Left lung (tissue), 10 donors: ENCODE data around the gene CFAP65. TPM values are rescaled to one million over a fixed set of nuclear protein-coding genes. Genes with fewer than 3 reads are reported as not detected.

Experiments used
- ATAC-seq: fragments of 200-7000 bp; cut with Tn5 transposase; one replicate; pipeline ENCODE4 v1.9.1; 2020; ENCODE audit warnings: moderate library complexity
- DNase-seq, 4 donors: peaks; one replicate each; pipeline ENCODE4 v3.0.0-alpha.2; 2013 to 2020
- H3K27ac ChIP-seq, 2 donors: fragments of 200-600 bp; sonication (generic) in 1 of 2; one replicate each; pipeline versions ENCODE4 v1.5.0 to v1.8.0; 2020 to 2021
- H3K27me3 ChIP-seq, 2 donors: fragments of 200-600 bp; sonication (generic) in 1 of 2; one replicate each; pipeline versions ENCODE4 v1.5.0 to v1.8.0; 2020 to 2021
- H3K36me3 ChIP-seq, 2 donors: fragments of 200-600 bp; sonication (generic) in 1 of 2; one replicate each; pipeline versions ENCODE4 v1.5.0 to v1.8.0; 2020 to 2021
- H3K4me1 ChIP-seq, 2 donors: fragments of 200-600 bp; one replicate each; pipeline ENCODE4 v1.8.0; 2021
- H3K4me3 ChIP-seq, 2 donors: fragments of 200-600 bp; sonication (generic) in 1 of 2; one replicate each; pipeline versions ENCODE4 v1.5.0 to v1.8.0; 2020 to 2021; ENCODE audit warnings: mild to moderate bottlenecking in 1 of 2
- H3K9me3 ChIP-seq, 2 donors: fragments of 200-600 bp; sonication (generic) in 1 of 2; one replicate each; pipeline versions ENCODE4 v1.5.0 to v1.8.0; 2020 to 2021
- CTCF ChIP-seq, 2 donors: fragments of 200-600 bp; sonication (generic) in 1 of 2; IDR thresholded peaks; one replicate each; pipeline versions ENCODE4 v1.5.0 to v1.8.0; 2021; ENCODE audit warnings: antibody characterized with exemption in 2 of 2
- intact Hi-C, 2 donors: fragments of 100-400 bp; cut with DNase I; formaldehyde crosslinking; loops; one replicate each; pipeline versions ENCODE4 v1.11.2 to v1.14.2; 2022
- microRNA-seq, 2 donors: library from miRNA; unstranded; fragments of <30 nt; microRNA quantifications; one replicate each; pipeline ENCODE4, GENCODE V29; 2019
- polyA plus RNA-seq, 6 donors: library from polyadenylated mRNA; unstranded; fragments of 120-200 nt; gene quantifications; one replicate each; pipeline ENCODE4 v1.2.1, GENCODE V29; 2013; ENCODE audit not compliant: insufficient read length in 6 of 6
- total RNA-seq, 2 donors: library from RNA; stranded (reverse); fragmentation: NEBNext Ultra II Directional; extraction: Animal tissue kit (Norgen Biotek cat#: 25700); gene quantifications; one replicate each; pipeline ENCODE4 v1.2.1, GENCODE V29; 2021
- donor health status: DM: no; HTN: yes; CAD: no.
- donor health status: DM: no; HTN: no; CAD: no.

Gene CFAP65
- total and polyA plus RNA-seq, 8 donors: 0.83 to 4.3 (median 3.0) TPM; not detected in 1

GRCh38 chr2:218956039-218956438, 85.3 kb downstream of the CFAP65 start:
- no peak for TF ChIP-seq CTCF (IDR thresholded peaks at IDR 0.05)
- Histone ChIP-seq H3K36me3 (no peaks in the 10 kb centered on the region), H3K27me3 (peaks cover 24 to 99% of the 10 kb centered on the region in 2 donors), H3K4me3 (no peak overlapping the region), H3K4me1 (peaks cover 0 to 15% of the 10 kb centered on the region in 2 donors), H3K27ac (no peak overlapping the region), H3K9me3 (no peaks in the 10 kb centered on the region)
- no peak for ATAC-seq
- intact Hi-C loops: no loop called here
- DNase-seq: no peak

- peaks cover 10 to 98% of the 10 kb centered on the region in 2 donors for H3K27me3 ChIP-seq
- DNase-seq (no peak), ATAC-seq (no peak)
- no peaks in the 10 kb centered on the region for H3K36me3 ChIP-seq
- intact Hi-C loops: no loop called here
- no peak overlapping the region for H3K27ac ChIP-seq
- H3K4me1 ChIP-seq: peaks cover 0 to 5% of the 10 kb centered on the region in 2 donors
- H3K9me3 ChIP-seq: no peaks in the 10 kb centered on the region
- H3K4me3 ChIP-seq: no peak overlapping the region
- TF ChIP-seq CTCF (IDR thresholded peaks at IDR 0.05): no peak
Observed at GRCh38 chr2:218954541-218955300, 86.6 kb downstream of the CFAP65 start.

GRCh38 chr2:218953366-218953954, 87.9 kb downstream of the CFAP65 start:
- peak in 1 of 4 donors; percentile 49 for DNase-seq
- H3K27me3 ChIP-seq: peaks cover 0 to 96% of the 10 kb centered on the region in 2 donors

More at GRCh38 chr2:218953366-218953954, 87.9 kb downstream of the CFAP65 start:
- H3K4me3 ChIP-seq: no peak overlapping the region
- no peak for TF ChIP-seq CTCF (IDR thresholded peaks at IDR 0.05)
- no peak for ATAC-seq
- no peaks in the 10 kb centered on the region for H3K36me3 ChIP-seq
- intact Hi-C loops: no loop called here
- no peak overlapping the region for H3K27ac ChIP-seq
- H3K4me1 ChIP-seq: no peaks in the 10 kb centered on the region
- H3K9me3 ChIP-seq: no peaks in the 10 kb centered on the region

Small RNAs within 50 kb of the gene (microRNA-seq; reads per million reads assigned to microRNA genes)
- gene MIR3131: 0 to 0.82 reads per million in 2 donors
- gene MIR375: 6,204 to 6,294 reads per million in 2 donors

Other genes with a start within 250 kb of the CFAP65 start
- not detected for gene PRKAG3, start 209.7 kb downstream of the CFAP65 start, total RNA-seq
- gene PRKAG3, start 209.7 kb downstream of the CFAP65 start, polyA plus RNA-seq: under 1 TPM in 1 of 6 donors, not detected in 5; 0.08 TPM
- not detected for gene WNT6, start 181.7 kb downstream of the CFAP65 start, total RNA-seq
- gene WNT6, start 181.7 kb downstream of the CFAP65 start, polyA plus RNA-seq: under 1 TPM in 1 of 6 donors, not detected in 5; 0.07 TPM
- gene WNT10A, start 160.7 kb downstream of the CFAP65 start, total RNA-seq: 1 to 10 TPM in 1 of 2 donors, under 1 TPM in 1; 0.47 to 1.1 TPM
- gene WNT10A, start 160.7 kb downstream of the CFAP65 start, polyA plus RNA-seq: under 1 TPM in 5 of 6 donors, not detected in 1; 0.17 to 0.40 (median 0.32) TPM
- not detected for gene CDK5R2, start 81.8 kb downstream of the CFAP65 start, total RNA-seq
- gene CDK5R2, start 81.8 kb downstream of the CFAP65 start, polyA plus RNA-seq: under 1 TPM; 0.13 to 0.30 (median 0.17) TPM
- not detected for gene FEV, start 56.3 kb downstream of the CFAP65 start, total RNA-seq
- not detected for gene FEV, start 56.3 kb downstream of the CFAP65 start, polyA plus RNA-seq
- gene CRYBA2, start 48.1 kb downstream of the CFAP65 start, total RNA-seq: not detected
- gene CRYBA2, start 48.1 kb downstream of the CFAP65 start, polyA plus RNA-seq: under 1 TPM in 1 of 6 donors, not detected in 5; 0.22 TPM
- gene IHH, start 19.4 kb upstream of the CFAP65 start, total RNA-seq: 1 to 10 TPM; 1.0 to 1.7 TPM
- gene IHH, start 19.4 kb upstream of the CFAP65 start, polyA plus RNA-seq: 1 to 10 TPM; 1.7 to 3.7 (median 2.1) TPM
- gene NHEJ1, start 119.3 kb upstream of the CFAP65 start, total RNA-seq: 10 to 100 TPM; 14.0 to 16.4 TPM
- gene NHEJ1, start 119.3 kb upstream of the CFAP65 start, polyA plus RNA-seq: 10 to 100 TPM; 16.3 to 20.9 (median 18.8) TPM
- gene SLC23A3, start 128.5 kb upstream of the CFAP65 start, total RNA-seq: 1 to 10 TPM; 3.8 to 4.4 TPM
- 1 to 10 TPM; 2.6 to 5.5 (median 4.3) TPM for gene SLC23A3, start 128.5 kb upstream of the CFAP65 start, polyA plus RNA-seq
- gene CNPPD1, start 135.4 kb upstream of the CFAP65 start, total RNA-seq: 10 to 100 TPM; 59.0 to 68.2 TPM
- 10 to 100 TPM; 34.6 to 42.7 (median 40.7) TPM for gene CNPPD1, start 135.4 kb upstream of the CFAP65 start, polyA plus RNA-seq
- 10 to 100 TPM; 84.6 to 85.4 TPM for gene RETREG2, start 136.8 kb upstream of the CFAP65 start, total RNA-seq
- 10 to 100 TPM; 75.0 to 86.6 (median 81.7) TPM for gene RETREG2, start 136.8 kb upstream of the CFAP65 start, polyA plus RNA-seq
- gene ZFAND2B, start 165.3 kb upstream of the CFAP65 start, total RNA-seq: 10 to 100 TPM; 28.5 to 40.8 TPM
- 10 to 100 TPM; 26.3 to 41.8 (median 36.0) TPM for gene ZFAND2B, start 165.3 kb upstream of the CFAP65 start, polyA plus RNA-seq
- 10 to 100 TPM; 24.3 to 45.3 TPM for gene ABCB6, start 177.4 kb upstream of the CFAP65 start, total RNA-seq
- 10 to 100 TPM; 23.2 to 45.3 (median 30.1) TPM for gene ABCB6, start 177.4 kb upstream of the CFAP65 start, polyA plus RNA-seq
- 10 to 100 TPM; 53.6 to 58.9 TPM for gene ATG9A, start 188.1 kb upstream of the CFAP65 start, total RNA-seq
- gene ATG9A, start 188.1 kb upstream of the CFAP65 start, polyA plus RNA-seq: 10 to 100 TPM; 43.1 to 52.6 (median 47.0) TPM
- gene ANKZF1, start 188.3 kb upstream of the CFAP65 start, total RNA-seq: 10 to 100 TPM; 34.5 to 36.5 TPM
- gene ANKZF1, start 188.3 kb upstream of the CFAP65 start, polyA plus RNA-seq: 10 to 100 TPM; 54.7 to 85.5 (median 80.0) TPM
- gene GLB1L, start 203.9 kb upstream of the CFAP65 start, total RNA-seq: 10 to 100 TPM in 1 of 2 donors, 1 to 10 TPM in 1; 9.9 to 11.9 TPM
- 10 to 100 TPM; 14.6 to 17.9 (median 16.6) TPM for gene GLB1L, start 203.9 kb upstream of the CFAP65 start, polyA plus RNA-seq
- 10 to 100 TPM; 23.9 to 26.3 TPM for gene STK16, start 204.0 kb upstream of the CFAP65 start, total RNA-seq
- gene STK16, start 204.0 kb upstream of the CFAP65 start, polyA plus RNA-seq: 10 to 100 TPM; 30.9 to 35.6 (median 33.2) TPM
- 1 to 10 TPM in 1 of 2 donors, not detected in 1; 3.0 TPM for gene TUBA4B, start 211.7 kb upstream of the CFAP65 start, total RNA-seq
- gene TUBA4B, start 211.7 kb upstream of the CFAP65 start, polyA plus RNA-seq: 1 to 10 TPM in 5 of 6 donors, under 1 TPM in 1; 0.50 to 6.0 (median 3.7) TPM
- gene TUBA4A, start 212.4 kb upstream of the CFAP65 start, total RNA-seq: 10 to 100 TPM; 65.0 to 84.0 TPM
- 10 to 100 TPM; 24.1 to 41.4 (median 36.2) TPM for gene TUBA4A, start 212.4 kb upstream of the CFAP65 start, polyA plus RNA-seq
- gene DNAJB2, start 237.8 kb upstream of the CFAP65 start, total RNA-seq: 10 to 100 TPM; 54.2 to 97.4 TPM
- gene DNAJB2, start 237.8 kb upstream of the CFAP65 start, polyA plus RNA-seq: 10 to 100 TPM; 58.7 to 74.8 (median 63.7) TPM